Naive B cell (primary cell): Measurements from ENCODE around the gene PREP. TPM values are rescaled to one million over a fixed set of nuclear protein-coding genes. Genes with fewer than 3 reads are reported as not detected.

Experiments
- ATAC-seq, 2 donors: fragments of 150-1000 bp; cut with Tn5 transposase; 2 replicates each; pipeline ENCODE4 v1.10.0; 2021; ENCODE audit warnings: low read depth in 2 of 2, mild to moderate bottlenecking in 2 of 2, moderate library complexity in 2 of 2
- DNase-seq: peaks from one replicate; pipeline ENCODE4 v3.0.0; 2022
- H3K27ac Mint-ChIP-seq, 6 donors: one replicate each; pipeline ENCODE4 v1.8.0; 2020 to 2022; ENCODE audit warnings: mild to moderate bottlenecking in 6 of 6, mixed read lengths in 6 of 6, moderate library complexity in 5 of 6, inconsistent platforms in 2 of 6
- H3K27me3 Mint-ChIP-seq, 3 donors: one replicate each; pipeline ENCODE4 v1.8.0; 2021 to 2022; ENCODE audit warnings: mixed read lengths in 3 of 3, mild to moderate bottlenecking in 1 of 3
- H3K36me3 Mint-ChIP-seq, 2 donors: one replicate each; pipeline ENCODE4 v1.8.0; 2020 to 2022; ENCODE audit warnings: mixed read lengths in 2 of 2, inconsistent platforms in 1 of 2, mild to moderate bottlenecking in 1 of 2
- H3K4me1 Mint-ChIP-seq, 3 donors: one replicate each; pipeline ENCODE4 v1.8.0; 2020 to 2022; ENCODE audit warnings: mixed read lengths in 3 of 3, inconsistent platforms in 1 of 3, mild to moderate bottlenecking in 1 of 3, moderate library complexity in 1 of 3
- H3K4me3 Mint-ChIP-seq, 8 donors: one replicate each; pipeline ENCODE4 v1.8.0; 2020 to 2022; ENCODE audit warnings: mild to moderate bottlenecking in 8 of 8, mixed read lengths in 8 of 8, moderate library complexity in 8 of 8, inconsistent platforms in 2 of 8
- H3K9me3 Mint-ChIP-seq, 7 donors: one replicate each; pipeline ENCODE4 v1.8.0; 2020 to 2022; ENCODE audit warnings: mixed read lengths in 7 of 7, mild to moderate bottlenecking in 5 of 7, inconsistent platforms in 2 of 7, moderate library complexity in 1 of 7
- polyA plus RNA-seq, 6 donors: library from polyadenylated mRNA; unstranded; fragments of 300-500 nt; fragmentation: Illumina TruSeq; gene quantifications; one replicate each; pipeline ENCODE4 v1.2.3, GENCODE V29; 2021; ENCODE audit warnings: low read depth in 6 of 6

Gene PREP
- polyA plus RNA-seq, 6 donors from 2014 or later: 14.0 to 25.8 (median 22.8) TPM

- H3K36me3 Mint-ChIP-seq: peaks cover 0 to 29% of the 10 kb centered on the region in 2 donors
These were observed 20.4 kb downstream of the PREP start for GRCh38 chr6:105382496-105382895.

GRCh38 chr6:105380634-105381033 is 22.2 kb downstream of the PREP start:
- DNase-seq: no peak
- H3K4me1 Mint-ChIP-seq: peaks cover 0 to 12% (median 11%) of the 10 kb centered on the region in 3 donors

More at GRCh38 chr6:105382496-105382895, 20.4 kb downstream of the PREP start:
- peak overlapping the region in 1 of 6 donors; percentile 28 for H3K27ac Mint-ChIP-seq
- DNase-seq (no peak), ATAC-seq (no peak)
- peaks cover 1 to 15% (median 12%) of the 10 kb centered on the region in 3 donors for H3K4me1 Mint-ChIP-seq
- H3K27me3 Mint-ChIP-seq: no peaks in the 10 kb centered on the region
- no peak overlapping the region for H3K4me3 Mint-ChIP-seq
- no peaks in the 10 kb centered on the region for H3K9me3 Mint-ChIP-seq

GRCh38 chr6:105375797-105376196 is 27.1 kb downstream of the PREP start:
- H3K27ac Mint-ChIP-seq: no peak overlapping the region
- H3K9me3 Mint-ChIP-seq: no peaks in the 10 kb centered on the region
- H3K4me3 Mint-ChIP-seq: no peak overlapping the region
- peaks cover 0 to 11% (median 10%) of the 10 kb centered on the region in 3 donors for H3K4me1 Mint-ChIP-seq
- peaks cover 19 to 47% of the 10 kb centered on the region in 2 donors for H3K36me3 Mint-ChIP-seq
- ATAC-seq (no peak), DNase-seq (no peak)
- H3K27me3 Mint-ChIP-seq: no peaks in the 10 kb centered on the region

More at GRCh38 chr6:105380634-105381033, 22.2 kb downstream of the PREP start:
- Mint-ChIP-seq H3K9me3 (no peaks in the 10 kb centered on the region), H3K4me3 (no peak overlapping the region), H3K27ac (peak overlapping the region in 1 of 6 donors; percentile 86), H3K27me3 (no peaks in the 10 kb centered on the region), H3K36me3 (peaks cover 0 to 25% of the 10 kb centered on the region in 2 donors)
- no peak for ATAC-seq

GRCh38 chr6:105374010-105374420 is 28.9 kb downstream of the PREP start:
- ATAC-seq: no peak
- Mint-ChIP-seq H3K4me3 (no peak overlapping the region), H3K9me3 (no peaks in the 10 kb centered on the region), H3K27ac (no peak overlapping the region), H3K4me1 (peaks cover 0 to 6% (median 5%) of the 10 kb centered on the region in 3 donors), H3K36me3 (peaks cover 25 to 38% of the 10 kb centered on the region in 2 donors), H3K27me3 (no peaks in the 10 kb centered on the region)
- DNase-seq: no peak

GRCh38 chr6:105373481-105373880 is 29.4 kb downstream of the PREP start:
- DNase-seq (no peak), ATAC-seq (no peak)
- Mint-ChIP-seq H3K4me1 (peaks cover 0 to 6% (median 5%) of the 10 kb centered on the region in 3 donors), H3K27me3 (no peaks in the 10 kb centered on the region), H3K27ac (no peak overlapping the region), H3K9me3 (no peaks in the 10 kb centered on the region), H3K36me3 (peaks cover 25 to 42% of the 10 kb centered on the region in 2 donors), H3K4me3 (no peak overlapping the region)

- Mint-ChIP-seq H3K27ac (no peak overlapping the region), H3K9me3 (no peaks in the 10 kb centered on the region), H3K4me1 (peaks cover 0 to 5% (median 3%) of the 10 kb centered on the region in 3 donors), H3K27me3 (no peaks in the 10 kb centered on the region), H3K36me3 (peaks cover 25 to 48% of the 10 kb centered on the region in 2 donors), H3K4me3 (no peak overlapping the region)
- DNase-seq (no peak), ATAC-seq (no peak)
These were observed 30.1 kb downstream of the PREP start for GRCh38 chr6:105372849-105373182.

GRCh38 chr6:105372142-105372848 is 30.6 kb downstream of the PREP start:
- Mint-ChIP-seq H3K27me3 (no peaks in the 10 kb centered on the region), H3K36me3 (peaks cover 27 to 51% of the 10 kb centered on the region in 2 donors), H3K4me1 (peaks cover 0 to 3% (median 0%) of the 10 kb centered on the region in 3 donors), H3K9me3 (no peaks in the 10 kb centered on the region), H3K27ac (no peak overlapping the region), H3K4me3 (no peak overlapping the region)
- no peak for ATAC-seq
- DNase-seq: no peak

- no peak for ATAC-seq
- no peak for DNase-seq
- no peaks in the 10 kb centered on the region for H3K9me3 Mint-ChIP-seq
- peaks cover 0 to 3% (median 0%) of the 10 kb centered on the region in 3 donors for H3K4me1 Mint-ChIP-seq
- H3K27ac Mint-ChIP-seq: no peak overlapping the region
- H3K4me3 Mint-ChIP-seq: no peak overlapping the region
- no peaks in the 10 kb centered on the region for H3K27me3 Mint-ChIP-seq
- H3K36me3 Mint-ChIP-seq: peaks cover 37 to 54% of the 10 kb centered on the region in 2 donors
These were observed 32.5 kb downstream of the PREP start for GRCh38 chr6:105370351-105370750.

- no peak for ATAC-seq
- no peak overlapping the region for H3K27ac Mint-ChIP-seq
- peaks cover 0 to 3% (median 0%) of the 10 kb centered on the region in 3 donors for H3K4me1 Mint-ChIP-seq
- no peak for DNase-seq
- H3K4me3 Mint-ChIP-seq: no peak overlapping the region
- H3K9me3 Mint-ChIP-seq: no peaks in the 10 kb centered on the region
- no peaks in the 10 kb centered on the region for H3K27me3 Mint-ChIP-seq
- H3K36me3 Mint-ChIP-seq: peaks cover 39 to 50% of the 10 kb centered on the region in 2 donors
These were observed 33.7 kb downstream of the PREP start for GRCh38 chr6:105369145-105369544.

GRCh38 chr6:105364243-105364642 is 38.6 kb downstream of the PREP start:
- ATAC-seq (no peak), DNase-seq (no peak)
- Mint-ChIP-seq H3K4me3 (no peak overlapping the region), H3K4me1 (peaks cover 0 to 5% (median 0%) of the 10 kb centered on the region in 3 donors), H3K36me3 (peaks cover 30 to 43% of the 10 kb centered on the region in 2 donors), H3K9me3 (no peaks in the 10 kb centered on the region), H3K27ac (peak overlapping the region in 2 of 6 donors; percentile 38 to 59), H3K27me3 (no peaks in the 10 kb centered on the region)

- H3K36me3 Mint-ChIP-seq: peaks cover 30 to 42% of the 10 kb centered on the region in 2 donors
- DNase-seq (no peak), ATAC-seq (no peak)
- H3K4me1 Mint-ChIP-seq: peaks cover 0 to 5% (median 0%) of the 10 kb centered on the region in 3 donors
- H3K27ac Mint-ChIP-seq: peak overlapping the region in 1 of 6 donors; percentile 26
- H3K9me3 Mint-ChIP-seq: no peaks in the 10 kb centered on the region
- no peak overlapping the region for H3K4me3 Mint-ChIP-seq
- H3K27me3 Mint-ChIP-seq: no peaks in the 10 kb centered on the region
These were observed 39.7 kb downstream of the PREP start for GRCh38 chr6:105363100-105363754.

- peaks cover 48 to 57% of the 10 kb centered on the region in 2 donors for H3K36me3 Mint-ChIP-seq
- H3K4me3 Mint-ChIP-seq: no peak overlapping the region
- no peak overlapping the region for H3K27ac Mint-ChIP-seq
- H3K27me3 Mint-ChIP-seq: no peaks in the 10 kb centered on the region
- ATAC-seq: no peak
- peaks cover 0 to 5% (median 0%) of the 10 kb centered on the region in 3 donors for H3K4me1 Mint-ChIP-seq
- DNase-seq: no peak
- H3K9me3 Mint-ChIP-seq: peaks cover 0 to 13% (median 10%) of the 10 kb centered on the region in 7 donors
These were observed 43.2 kb downstream of the PREP start for GRCh38 chr6:105359419-105360370.

- Mint-ChIP-seq H3K36me3 (peaks cover 40 to 51% of the 10 kb centered on the region in 2 donors), H3K4me1 (no peaks in the 10 kb centered on the region), H3K27ac (no peak overlapping the region)
These were observed 45.7 kb downstream of the PREP start for GRCh38 chr6:105357165-105357564.

More at GRCh38 chr6:105357165-105357564, 45.7 kb downstream of the PREP start:
- no peak for DNase-seq
- peaks cover 0 to 13% (median 10%) of the 10 kb centered on the region in 7 donors for H3K9me3 Mint-ChIP-seq
- no peaks in the 10 kb centered on the region for H3K27me3 Mint-ChIP-seq
- ATAC-seq: no peak
- H3K4me3 Mint-ChIP-seq: no peak overlapping the region
